Astrocyte of the spinal cord (primary cell): Measurements from ENCODE around the gene ERN1.

ENCODE experiments used
- DNase-seq: peaks from one replicate; pipeline ENCODE4 v3.0.0; 2011; ENCODE audit warnings: low read depth, low spot score
- H3K4me3 ChIP-seq: 2 replicates; pipeline ENCODE4 v1.5.1; 2011; ENCODE audit warnings: low read depth, mild to moderate bottlenecking, low read length, moderate library complexity
- CTCF ChIP-seq: IDR thresholded peaks from 2 replicates; pipeline ENCODE4 v1.5.1; 2012; ENCODE audit warnings: low read depth, mild to moderate bottlenecking, low read length, inconsistent platforms
- in situ Hi-C: cut with HindIII; loops from 2 replicates; pipeline ENCODE4 v1.10.0; 2017; ENCODE audit warnings: low sequenced_read_pairs

Gene ERN1

GRCh38 chr17:64120159-64120810 is 9.7 kb downstream of the ERN1 start:
- no peak for DNase-seq
- no peak for TF ChIP-seq CTCF
- H3K4me3 ChIP-seq: no peak overlapping the region
- in situ Hi-C loops: no loop called here

DNA sequence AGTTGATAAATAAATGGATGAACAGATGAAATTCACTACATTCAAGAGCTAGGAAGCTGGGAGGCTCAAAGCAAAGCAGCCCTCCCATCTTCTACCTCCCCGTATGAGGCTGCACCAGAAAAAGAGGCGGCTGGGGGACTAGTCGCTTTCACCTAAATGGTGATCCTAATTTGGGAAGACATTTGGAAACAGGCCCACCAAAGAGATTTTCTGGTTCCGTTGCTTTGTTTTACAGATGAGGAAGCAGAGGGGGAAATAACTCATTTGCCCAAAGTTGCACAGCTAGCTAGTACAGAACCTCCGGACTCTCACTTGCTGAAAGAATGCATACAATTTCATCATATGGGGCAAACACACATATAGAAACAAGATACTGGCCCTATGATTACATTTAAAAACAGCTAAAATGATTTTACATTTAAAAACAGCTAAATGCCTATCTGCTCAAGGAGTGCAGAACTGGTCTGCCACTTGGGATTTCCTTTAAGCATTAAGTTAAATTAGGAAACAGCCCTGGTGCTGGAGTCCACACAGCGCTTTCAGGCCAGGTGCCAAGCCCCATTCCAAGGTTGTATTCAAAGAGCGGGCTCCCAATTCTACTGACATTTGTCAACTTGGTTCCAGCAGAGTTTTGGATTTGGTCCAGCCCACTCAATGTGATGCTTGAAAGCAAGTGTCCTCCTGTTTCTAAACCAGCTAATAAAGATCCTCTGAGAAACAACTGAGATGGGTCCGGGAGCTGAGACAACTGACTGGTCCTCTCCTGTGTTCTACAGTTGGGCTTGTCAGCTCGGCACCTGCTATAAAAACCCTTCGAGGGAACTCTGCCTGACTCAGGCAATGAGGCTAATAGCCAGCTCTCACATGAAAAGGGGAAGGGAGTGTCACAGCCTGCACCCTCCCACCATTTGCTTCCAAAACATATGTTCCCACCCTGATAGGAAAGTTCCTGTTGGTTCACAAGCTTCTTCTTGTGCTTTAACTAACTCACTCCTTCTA is 11.7 kb downstream of the ERN1 start:
- in situ Hi-C loops: no loop called here
- DNase-seq: no peak
- no peak for TF ChIP-seq CTCF

GRCh38 chr17:64115822-64116534 is 14.0 kb downstream of the ERN1 start:
- no peak for TF ChIP-seq CTCF
- DNase-seq: no peak
- in situ Hi-C loops: no loop called here
- no peak overlapping the region for H3K4me3 ChIP-seq

More for the DNA sequence above, 11.7 kb downstream of the ERN1 start:
- H3K4me3 ChIP-seq: no peak overlapping the region

- TF ChIP-seq CTCF: no peak
- in situ Hi-C loops: no loop called here
- H3K4me3 ChIP-seq: no peak overlapping the region
- no peak for DNase-seq
Observed at GRCh38 chr17:64115043-64115698, 14.8 kb downstream of the ERN1 start.

- in situ Hi-C loops: no loop called here
- DNase-seq: no peak
- no peak overlapping the region for H3K4me3 ChIP-seq
- TF ChIP-seq CTCF: no peak
Observed at GRCh38 chr17:64113006-64113405, 16.9 kb downstream of the ERN1 start.

DNA sequence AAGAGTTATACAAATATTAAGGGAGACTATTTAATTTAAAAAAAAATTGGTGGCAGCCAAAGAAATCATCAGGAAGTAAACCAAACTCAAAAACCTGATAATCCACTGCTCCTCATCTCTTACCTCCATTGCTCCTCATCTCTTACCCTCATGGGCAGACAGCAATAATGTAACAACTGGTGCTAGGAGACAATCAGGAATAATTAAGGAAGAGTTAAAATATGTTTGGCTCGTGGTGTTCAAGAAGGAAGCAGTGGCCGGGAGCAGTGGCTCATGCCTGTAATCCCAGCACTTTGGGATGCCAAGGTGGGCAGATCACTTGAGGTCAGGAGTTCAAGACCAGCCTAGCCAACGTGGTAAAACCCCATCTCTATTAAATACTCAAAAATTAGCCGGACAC is 18.1 kb downstream of the ERN1 start:
- H3K4me3 ChIP-seq: no peak overlapping the region
- in situ Hi-C loops: no loop called here
- no peak for DNase-seq
- TF ChIP-seq CTCF: no peak
